NCI-H748 (cell line): Measurements from ENCODE around the gene TMEM190.
"Not testable (repeated sequence)": the region's sequence is repeated elsewhere in the genome, so short reads cannot be mapped to it uniquely, and the experiment has no call there.

Source experiments
- DNase-seq: peaks from one replicate; lab custom pipeline; 2025; ENCODE audit not compliant: unreplicated experiment; lab: John Stamatoyannopoulos, UW

TMEM190 gene

DNA sequence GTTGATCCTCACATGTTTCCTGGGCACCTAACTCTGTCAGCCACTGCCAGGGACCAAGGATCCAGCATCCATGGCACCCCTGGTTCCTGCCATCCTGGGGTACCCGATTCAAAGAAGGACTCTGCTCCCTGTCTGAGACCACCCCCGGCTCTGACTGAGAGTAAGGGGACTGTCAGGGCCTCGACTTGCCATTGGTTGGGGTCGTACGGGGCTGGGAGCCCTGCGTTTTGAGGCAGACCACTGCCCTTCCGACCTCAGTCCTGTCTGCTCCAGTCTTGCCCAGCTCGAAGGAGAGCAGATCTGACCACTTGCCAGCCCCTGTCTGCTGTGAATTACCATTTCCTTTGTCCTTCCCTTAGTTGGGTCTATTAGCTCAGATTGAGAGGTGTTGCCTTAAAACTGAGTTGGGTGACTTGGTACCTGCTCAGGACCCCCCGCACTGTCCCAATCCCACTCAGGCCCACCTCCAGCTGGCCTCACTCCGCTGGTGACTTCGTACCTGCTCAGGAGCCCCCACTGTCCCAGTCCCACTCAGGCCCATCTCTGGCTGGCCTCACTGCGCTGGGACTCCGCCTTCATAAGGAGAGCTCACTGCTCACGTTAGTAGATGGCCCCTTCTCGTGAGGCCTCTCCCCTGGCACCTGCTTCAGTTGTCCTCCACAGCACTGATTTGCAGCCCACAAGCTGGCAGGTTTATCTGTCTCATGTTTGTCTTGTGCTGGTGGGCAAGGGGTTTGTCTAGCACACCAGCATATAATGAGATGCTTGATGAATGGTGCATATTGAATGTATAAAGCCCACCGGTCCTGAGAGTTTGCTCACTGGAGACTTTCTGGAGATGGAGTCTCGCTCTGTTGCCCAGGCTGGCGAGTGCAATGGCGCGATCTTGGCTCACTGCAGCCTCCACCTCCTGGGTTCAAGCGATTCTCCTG lies 13.0 kb downstream of the TMEM190 start:
- DNase-seq: no peak

DNA sequence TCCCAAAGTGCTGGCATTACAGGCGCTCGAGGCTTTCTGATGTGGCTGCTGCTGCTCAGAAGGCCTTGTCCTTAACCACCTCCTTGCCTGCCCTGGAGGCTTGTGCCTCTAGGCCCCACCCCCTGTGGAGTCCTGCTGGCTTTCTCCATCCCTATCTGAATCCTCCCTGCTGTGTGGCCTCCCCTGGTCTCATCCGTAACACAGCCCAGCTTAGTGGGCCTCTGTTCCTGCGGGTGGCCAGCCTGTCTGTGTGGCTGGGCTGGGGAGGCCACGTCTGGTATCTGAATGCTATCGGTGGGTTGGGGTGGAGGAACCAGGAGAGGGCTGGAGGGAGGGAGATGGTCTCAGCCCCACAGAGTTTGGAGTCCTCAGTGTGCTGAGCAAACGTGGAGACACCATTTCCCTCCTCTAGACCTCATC lies 13.8 kb downstream of the TMEM190 start:
- DNase-seq: no peak

DNA sequence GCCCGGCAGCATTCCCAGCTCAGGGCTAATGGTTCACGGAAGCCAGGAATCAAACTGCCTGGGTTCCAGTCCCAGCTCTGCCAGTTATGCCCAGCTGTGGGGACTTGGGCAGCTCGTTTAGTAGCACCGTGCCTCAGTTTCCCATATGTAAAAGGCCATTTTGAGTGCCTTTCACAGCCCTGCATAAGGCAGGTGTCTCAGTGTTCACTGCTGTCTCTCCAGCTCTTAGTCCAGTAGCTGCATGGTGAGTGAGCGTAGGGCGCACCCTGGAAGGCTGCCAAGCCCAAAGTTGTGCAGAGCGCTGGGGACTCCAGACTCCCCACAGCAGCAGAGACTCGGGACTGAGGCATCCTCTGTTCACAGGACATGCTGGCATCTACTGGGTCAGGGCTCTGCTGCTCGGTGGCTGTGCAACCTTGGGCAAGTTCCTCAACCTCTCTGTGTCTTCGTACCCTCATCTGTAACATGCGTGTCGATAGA lies 14.6 kb downstream of the TMEM190 start:
- no peak for DNase-seq

DNA sequence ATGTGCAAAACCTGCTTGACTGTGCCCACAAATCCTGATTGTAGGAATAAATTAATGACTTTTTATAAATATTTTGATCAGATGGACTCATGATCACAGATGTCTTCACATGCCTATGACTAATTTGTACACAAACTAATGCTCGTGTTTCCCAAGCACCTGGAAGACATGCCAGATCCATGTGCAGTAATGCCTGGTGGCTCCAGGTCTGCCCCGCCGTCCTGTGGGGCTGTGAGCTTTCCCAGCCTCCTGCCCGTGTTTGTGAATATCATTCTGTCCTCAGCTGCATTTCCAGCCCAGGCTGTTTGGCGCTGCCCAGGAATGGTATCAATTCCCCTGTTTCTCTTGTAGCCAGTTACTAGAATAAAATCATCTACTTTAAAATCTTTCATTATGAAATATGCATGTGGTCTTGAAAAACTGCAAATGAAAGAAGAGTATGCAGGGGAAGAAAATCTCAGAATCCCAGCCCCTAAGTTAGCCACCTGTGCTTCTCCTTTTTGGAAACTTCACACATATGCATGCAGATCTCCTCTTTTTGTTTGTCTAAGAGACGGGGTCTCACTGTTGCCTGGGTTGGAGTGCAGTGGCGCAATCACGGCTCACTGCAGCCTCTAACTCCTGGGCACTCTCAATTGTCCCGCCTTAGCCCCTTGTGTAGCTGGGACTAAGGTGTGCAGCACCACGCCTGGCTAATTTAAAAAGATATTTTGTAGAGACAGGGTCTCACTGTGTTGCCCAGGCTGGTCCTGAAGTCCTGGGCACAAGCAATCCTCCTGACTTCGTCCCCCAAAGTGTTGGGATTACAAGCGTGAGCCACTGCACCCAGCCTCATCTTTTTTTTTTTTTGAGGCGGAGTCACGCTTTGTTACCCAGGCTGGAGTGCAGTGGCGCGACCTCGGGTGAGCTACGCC lies 15.3 kb downstream of the TMEM190 start:
- no peak for DNase-seq

DNA sequence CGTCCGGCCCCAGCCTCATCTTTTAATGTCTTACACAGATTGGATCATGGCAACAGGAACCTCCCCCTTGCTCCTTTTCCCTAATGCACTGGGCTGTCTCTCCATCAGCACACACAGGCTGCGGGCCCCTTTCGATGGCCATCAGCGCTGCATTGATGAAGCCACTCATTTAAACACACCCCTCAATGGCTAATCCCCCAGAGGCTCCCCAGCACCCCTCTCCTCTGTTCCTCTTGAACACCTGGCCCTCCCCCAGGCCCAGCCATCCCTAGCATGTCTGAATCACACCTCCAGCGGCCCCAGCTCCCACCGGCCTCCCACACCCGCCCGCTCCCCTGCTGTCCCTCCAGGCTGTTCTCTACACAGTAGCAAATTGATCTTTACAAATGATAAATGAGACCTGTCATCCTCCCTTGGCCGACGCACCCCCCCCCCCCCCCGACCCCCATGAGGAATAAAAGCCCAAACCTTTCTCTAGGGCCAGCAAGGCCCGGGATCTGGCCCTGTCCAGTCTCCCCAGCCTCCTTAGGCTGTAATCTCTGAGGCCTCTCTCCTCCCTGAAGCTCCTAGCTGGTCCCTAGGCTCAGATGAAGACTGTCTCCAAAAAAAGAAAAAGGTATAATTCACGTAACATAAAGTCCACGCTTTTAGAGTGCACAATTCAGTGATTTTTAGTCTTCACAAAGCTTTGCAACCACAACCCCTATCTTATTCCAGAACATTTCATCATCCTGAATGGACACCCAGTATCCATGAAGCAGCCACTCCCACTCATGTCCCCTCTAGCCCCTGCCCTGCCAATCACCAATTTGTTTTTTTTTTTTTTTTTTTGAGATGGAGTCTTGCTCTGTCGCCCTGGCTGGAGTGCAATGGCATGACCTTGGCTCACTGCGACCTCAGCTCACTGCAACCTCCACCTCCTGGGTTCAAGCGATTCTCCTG lies 16.5 kb downstream of the TMEM190 start:
- DNase-seq: no peak

DNA sequence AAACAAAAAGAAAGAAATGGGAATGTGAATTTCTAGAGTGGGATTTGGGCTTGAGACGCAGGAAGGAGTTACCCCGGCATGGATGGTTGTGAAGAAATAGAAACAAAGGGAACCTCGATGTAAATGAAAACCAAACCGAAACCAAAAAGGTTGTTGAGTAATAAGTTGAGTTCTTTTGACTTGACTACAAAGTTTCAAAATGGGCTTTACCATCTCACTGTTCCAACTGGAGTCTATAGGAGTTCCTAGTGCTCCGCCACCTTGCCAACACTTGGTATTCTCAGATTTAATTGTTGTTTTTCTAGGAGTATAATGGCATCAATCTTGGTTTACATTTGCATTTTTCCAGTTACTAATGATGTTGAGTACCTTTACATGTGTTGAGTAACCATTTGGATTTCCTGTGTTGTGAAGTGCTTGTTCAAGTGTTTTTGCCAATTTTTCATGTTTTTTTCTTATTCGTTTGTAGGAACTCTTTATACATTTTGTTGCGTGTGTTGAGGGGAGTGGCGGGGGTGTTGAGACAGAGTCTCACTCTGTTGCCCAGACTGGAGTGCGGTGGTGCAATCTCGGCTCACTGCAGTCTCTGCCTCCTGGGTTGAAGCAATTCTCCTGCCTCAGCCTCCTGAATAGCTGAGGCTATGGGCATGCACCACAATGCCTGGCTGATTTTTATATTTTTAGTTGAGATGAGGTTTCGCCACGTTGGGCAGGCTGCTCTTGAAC lies 21.7 kb downstream of the TMEM190 start:
- DNase-seq: no peak

DNA sequence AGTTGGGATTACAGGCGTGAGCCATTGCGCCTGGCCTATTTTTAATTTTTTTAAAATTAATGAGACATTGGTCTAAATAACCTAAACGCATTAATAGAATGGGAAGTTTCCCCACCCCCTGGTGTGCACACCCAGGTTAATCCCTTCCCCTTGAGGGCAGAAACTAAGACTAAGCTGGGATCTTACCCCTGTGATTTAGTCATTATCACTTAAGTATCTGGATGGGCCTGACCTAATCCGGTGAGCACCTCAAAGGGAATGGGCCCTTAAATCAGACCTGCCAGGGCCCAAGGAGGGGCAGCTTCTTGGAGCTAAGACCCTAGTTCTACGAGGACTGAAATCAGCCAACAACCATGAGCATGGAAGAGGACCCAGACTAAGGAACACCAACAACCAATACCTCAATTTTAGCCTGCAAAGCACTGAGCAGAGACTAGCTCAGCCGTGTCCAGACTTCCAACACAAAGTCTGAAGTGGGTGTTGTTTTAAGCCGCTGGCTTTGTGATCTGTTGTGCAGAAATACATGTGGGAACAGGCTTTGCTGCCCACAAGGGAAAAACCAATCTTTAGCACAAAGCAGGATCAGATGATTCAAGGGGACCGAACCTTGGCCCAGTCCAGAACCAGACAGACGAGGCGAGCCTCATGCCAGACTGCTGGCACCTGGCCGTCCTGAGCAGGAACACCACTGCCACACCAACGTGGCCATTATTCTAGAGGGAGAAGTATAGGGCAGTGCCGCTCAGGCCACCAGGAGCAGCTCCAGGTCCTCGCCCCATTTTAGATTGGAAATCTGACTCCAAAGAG lies 23.9 kb downstream of the TMEM190 start:
- no peak for DNase-seq

DNA sequence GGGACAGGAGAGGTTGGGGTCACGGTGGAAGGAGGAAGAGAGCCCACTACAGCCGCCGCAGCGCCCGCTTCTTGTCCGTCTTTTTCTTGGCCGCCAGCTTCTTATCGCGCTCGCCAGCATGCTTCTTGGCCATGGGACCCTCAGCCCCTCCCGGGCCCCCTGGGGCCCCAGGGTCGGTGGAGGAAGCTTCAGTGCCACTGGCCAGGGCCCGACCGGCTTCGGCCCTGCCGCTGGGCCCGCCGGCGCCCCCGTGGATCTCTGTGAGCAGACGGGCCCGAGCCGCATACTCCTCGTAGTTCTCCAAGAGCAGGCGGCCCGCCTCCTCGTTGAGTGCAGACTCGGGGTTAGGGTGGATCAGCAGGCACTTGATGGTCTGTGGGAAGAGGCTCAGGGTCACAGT lies 24.8 kb downstream of the TMEM190 start:
- not testable (repeated sequence) for DNase-seq

DNA sequence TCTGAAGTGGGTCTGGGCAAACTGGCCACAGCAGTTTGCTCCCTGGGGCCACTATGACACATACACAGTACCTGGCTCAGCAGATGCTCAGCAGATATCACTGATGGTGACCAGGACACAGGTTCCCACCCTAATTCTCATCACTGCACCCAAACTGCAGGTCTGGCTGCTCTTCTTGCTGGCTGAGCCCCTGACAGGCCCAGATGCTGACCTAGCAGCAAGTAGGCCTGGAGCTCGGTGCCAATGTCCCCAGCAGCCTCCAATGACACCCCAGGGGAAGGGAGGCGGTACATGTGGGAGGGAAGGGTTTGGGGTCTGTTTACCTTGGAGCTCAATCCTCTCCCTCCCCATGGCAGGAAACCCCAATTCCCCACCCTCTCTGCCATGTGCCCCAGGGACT lies 25.9 kb downstream of the TMEM190 start:
- DNase-seq: no peak

DNA sequence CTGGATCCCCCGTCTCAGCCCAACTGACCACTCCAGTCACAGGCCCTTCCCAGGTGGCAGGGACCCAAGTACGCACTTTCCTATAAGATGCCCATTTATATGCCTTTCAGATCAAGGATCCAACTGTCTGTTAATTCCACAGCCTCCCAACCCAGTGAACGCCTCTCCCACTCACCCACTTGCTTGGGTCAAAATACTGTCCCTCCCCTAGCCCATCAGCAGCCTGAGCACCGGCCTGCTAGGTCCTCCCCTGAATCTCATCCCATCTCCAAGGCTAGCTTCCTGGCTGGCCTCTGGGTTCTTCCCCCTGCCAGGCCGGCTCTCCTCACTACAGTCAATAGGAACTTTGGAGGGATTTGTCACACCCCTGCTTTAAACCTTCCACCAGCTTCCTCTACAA lies 29.0 kb downstream of the TMEM190 start:
- DNase-seq: no peak

DNA sequence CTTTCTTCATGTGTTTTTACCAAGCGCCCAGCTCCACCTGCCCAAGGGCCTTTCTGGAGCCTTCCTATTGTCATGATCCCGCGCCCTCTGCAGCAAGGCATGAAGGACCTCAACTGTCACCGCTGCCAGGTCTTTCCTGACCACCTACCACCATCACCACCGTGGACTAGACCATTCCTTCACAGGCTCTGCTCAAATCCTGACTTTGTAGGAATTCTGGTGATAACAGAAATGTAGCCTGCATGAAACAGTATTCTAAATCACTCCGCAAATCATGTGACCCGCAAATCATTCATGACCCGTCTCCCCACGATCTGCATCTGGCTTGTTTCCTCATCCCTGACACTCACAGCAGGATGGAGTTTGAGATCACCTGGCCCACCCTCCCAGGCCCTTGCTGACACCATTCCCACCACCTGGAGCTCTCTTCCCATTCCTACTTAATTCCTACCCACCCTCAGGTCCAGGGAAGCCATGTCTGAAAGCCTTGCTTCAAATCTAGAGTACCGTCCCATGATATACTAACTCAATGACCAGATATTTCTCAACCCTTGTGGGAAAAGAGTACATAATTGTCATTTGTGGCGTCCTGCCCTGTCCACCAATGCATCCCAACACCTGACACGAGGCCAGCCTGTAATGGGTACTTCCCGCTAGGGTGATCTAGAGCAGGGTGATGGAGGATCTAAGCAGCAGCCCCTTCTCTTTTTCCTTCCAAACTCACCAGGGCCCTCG lies 29.6 kb downstream of the TMEM190 start:
- DNase-seq: no peak

DNA sequence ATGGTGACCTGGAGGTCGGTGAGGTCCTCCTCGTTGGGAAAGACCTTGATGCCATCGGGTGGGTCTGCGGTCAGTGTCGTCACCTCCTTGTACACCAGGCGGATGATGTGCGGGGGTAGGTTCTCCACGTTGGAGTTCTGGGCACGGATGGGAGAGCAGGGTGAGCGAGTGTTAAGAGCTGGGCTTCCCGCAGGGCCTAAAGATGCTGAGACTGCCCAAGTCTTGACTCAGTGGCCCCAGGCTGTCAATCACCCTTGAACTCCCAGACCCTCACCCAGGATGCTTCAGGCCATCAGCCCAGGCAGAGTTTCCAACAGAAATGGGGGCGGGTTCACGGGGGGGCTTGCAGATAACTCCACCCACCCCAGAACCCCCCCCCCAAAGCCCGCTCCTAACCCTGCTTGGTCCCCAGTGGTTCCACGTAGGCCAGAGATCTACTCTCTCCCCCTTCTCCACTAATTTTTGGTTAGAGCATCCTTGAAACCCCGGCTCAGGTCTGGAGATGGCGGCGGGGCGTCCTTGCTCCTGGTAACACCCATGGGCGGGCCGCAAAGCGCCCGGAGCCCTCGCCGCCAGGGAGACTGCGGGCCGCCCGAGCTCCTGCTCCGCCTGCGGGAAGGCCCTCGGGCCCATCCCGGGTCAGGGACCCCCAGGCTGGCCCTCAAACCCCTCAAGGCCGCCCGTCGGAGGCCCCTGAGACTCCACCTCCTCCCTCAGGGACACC lies 30.4 kb downstream of the TMEM190 start:
- DNase-seq: peak; percentile 58

DNA sequence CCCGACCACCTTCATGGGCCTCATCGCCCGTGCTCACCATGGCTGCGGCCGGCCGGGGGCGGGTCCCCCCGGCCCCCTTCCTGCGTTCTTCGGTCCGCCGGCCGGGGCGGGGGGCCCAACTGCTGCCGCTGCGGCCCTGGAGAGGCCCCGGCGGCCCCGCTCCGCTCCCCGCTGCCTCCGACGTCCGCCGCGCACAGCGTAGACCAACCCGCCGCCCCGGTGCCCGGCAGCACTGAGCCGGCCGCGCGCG lies 30.8 kb downstream of the TMEM190 start, which contains the start of gene UBE2S:
Gene UBE2S (minus strand): TSS at position 239 of the 250 bp plus-strand sequence. CDS start 199 bp downstream, at position 40.
- DNase-seq: not testable (repeated sequence)

DNA sequence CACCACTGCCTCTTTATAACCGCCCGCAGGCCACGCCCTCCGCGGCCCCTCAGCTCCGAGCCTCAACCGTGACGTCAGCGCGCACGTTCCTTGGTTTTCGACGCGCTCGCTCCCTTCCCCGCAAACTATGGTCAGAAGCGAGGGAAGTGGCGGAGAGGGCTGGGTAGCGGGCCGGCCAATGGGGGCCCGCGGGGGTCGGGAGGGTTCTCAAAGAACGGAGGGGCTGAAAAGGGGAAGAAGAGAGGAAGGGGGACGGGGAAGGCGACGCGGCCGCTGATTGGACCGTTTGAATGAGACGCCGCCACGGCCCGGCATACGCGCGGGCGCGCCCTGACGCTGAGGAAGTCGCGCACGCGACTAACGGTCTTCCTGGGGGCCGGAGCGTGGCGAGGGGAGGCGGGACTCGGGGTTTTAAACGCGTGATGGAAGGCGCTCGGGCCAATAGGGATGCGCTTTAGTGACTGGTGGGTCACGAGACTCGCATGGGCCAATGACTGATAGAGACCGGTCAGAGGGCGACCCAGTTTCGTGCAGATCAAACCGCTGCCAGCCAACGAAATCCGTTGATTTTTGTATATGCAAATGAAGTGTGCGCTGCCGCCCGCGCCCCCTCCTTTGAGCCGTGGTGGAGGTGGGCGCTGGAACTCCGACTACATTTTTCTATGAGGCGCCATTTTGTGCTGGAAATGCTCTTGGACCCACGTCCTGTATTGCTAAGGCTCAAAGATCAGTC lies 31.3 kb downstream of the TMEM190 start:
- peak; percentile 100 for DNase-seq

DNA sequence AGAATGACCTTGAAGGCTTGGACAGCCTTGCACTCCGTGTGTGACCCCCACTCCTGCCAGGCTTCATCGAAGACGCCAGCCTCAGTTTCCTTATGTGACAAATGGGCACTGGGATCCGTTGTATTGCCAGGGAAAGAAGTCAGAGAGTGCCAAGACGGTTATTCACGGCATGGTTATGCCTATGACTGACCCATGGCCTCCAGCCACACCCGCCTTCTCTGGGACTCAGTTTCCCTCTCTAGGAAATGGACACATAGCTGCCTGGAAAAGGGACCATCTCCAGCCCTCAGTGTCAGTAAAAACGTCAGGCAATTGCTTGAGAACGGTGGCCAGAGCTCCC lies 31.9 kb downstream of the TMEM190 start:
- no peak for DNase-seq

DNA sequence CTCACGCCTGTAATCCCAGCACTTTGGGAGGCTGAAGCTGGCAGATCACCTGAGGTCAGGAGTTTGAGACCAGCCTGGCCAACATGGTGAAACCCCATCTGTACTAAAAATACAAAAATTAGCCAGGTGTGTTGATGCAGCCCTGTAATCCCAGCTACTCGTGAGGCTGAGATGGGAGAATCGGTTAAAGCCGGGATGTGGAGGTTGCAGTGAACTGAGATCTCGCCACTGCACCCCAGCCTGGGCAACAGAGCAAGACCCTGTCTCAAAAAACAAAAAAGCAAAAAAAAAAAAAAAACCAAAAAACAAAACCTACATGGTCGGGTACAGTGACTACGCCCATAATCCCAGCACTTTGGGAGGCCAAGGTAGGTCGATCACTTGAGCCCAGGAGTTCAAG lies 32.6 kb downstream of the TMEM190 start:
- not testable (repeated sequence) for DNase-seq

DNA sequence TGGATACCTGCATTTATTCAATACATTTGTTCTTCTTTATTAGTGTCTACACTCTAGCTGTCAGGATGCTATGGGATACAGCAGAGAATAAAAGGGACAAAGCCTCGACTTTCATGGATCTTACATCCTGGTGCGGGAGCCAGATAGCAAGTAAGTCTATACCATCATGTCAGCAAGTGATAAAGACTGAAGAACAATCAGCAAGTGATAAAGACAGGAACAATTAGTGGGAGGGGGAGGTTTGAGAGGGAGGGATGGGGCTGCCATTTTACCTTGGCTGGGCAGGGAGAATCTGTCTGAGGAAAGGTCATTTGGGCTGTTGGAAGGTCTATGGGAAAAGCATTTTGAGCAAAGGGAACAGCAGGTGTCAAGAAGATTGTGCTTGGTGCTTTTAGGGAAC lies 33.5 kb downstream of the TMEM190 start:
- no peak for DNase-seq
